GM12878 (cell line): ENCODE results near the gene NISCH. TPM values are rescaled to one million over a fixed set of nuclear protein-coding genes. Genes with fewer than 3 reads are reported as not detected.
A peak's percentile ranks its signal among the peaks of the same experiment; 100 is the strongest.

ENCODE experiments used
- ASH2L ChIP-seq: fragments of 300-600, 200-600 bp; sonication (generic); IDR thresholded peaks from 2 replicates; pipeline ENCODE4 v1.6.1; 2017; ENCODE audit warnings: low read depth, mild to moderate bottlenecking, borderline replicate concordance
- CHD4 ChIP-seq: fragments of 200-600 bp; sonication (generic); IDR thresholded peaks from 2 replicates; pipeline ENCODE4 v1.6.1; 2016; ENCODE audit warnings: mild to moderate bottlenecking
- CREM ChIP-seq: IDR thresholded peaks from 2 replicates; pipeline ENCODE4 v1.6.1; 2014; ENCODE audit warnings: antibody characterized with exemption, low read depth
- EZH2 ChIP-seq: IDR thresholded peaks from 2 replicates; pipeline ENCODE4 v1.6.1; 2012; ENCODE audit warnings: low read depth, mild to moderate bottlenecking, control low read depth, inconsistent platforms, low read length, borderline replicate concordance; ENCODE audit not compliant: control insufficient read depth
- GATAD2B ChIP-seq: fragments of 450-650 bp; conservative IDR thresholded peaks from 2 replicates; pipeline ENCODE4 v1.6.1; 2017; ENCODE audit warnings: low read depth, mild to moderate bottlenecking, moderate library complexity
- HDAC2 ChIP-seq: fragments of 200-600 bp; sonication (generic); IDR thresholded peaks from 2 replicates; pipeline ENCODE4 v1.6.1; 2017
- IKZF1 ChIP-seq: fragments of 450-650 bp; conservative IDR thresholded peaks from 2 replicates; pipeline ENCODE4 v1.6.1; 2017; ENCODE audit warnings: antibody characterized with exemption, mild to moderate bottlenecking
- MTA2 ChIP-seq: fragments of 450-650 bp; IDR thresholded peaks from 2 replicates; pipeline ENCODE4 v1.6.1; 2016; ENCODE audit warnings: low read depth, mild to moderate bottlenecking, moderate library complexity
- NFYB ChIP-seq: IDR thresholded peaks from 2 replicates; pipeline ENCODE4 v1.6.1; 2011; ENCODE audit warnings: low read depth, mild to moderate bottlenecking, low read length, improper control_type of control experiment, moderate library complexity; ENCODE audit not compliant: insufficient read depth
- PBX3 ChIP-seq: IDR thresholded peaks from 2 replicates; pipeline ENCODE4 v1.6.1; 2011; ENCODE audit warnings: mild to moderate bottlenecking, low read depth, low read length, moderate library complexity; ENCODE audit not compliant: insufficient replicate concordance
- SUPT20H ChIP-seq: IDR thresholded peaks from 2 replicates; pipeline ENCODE4 v1.6.1; 2011; ENCODE audit warnings: low read depth, mild to moderate bottlenecking, low read length, moderate library complexity, borderline replicate concordance; ENCODE audit not compliant: control insufficient read depth
- SUZ12 ChIP-seq: fragments of 200-600 bp; sonication (generic); IDR thresholded peaks from one replicate; pipeline ENCODE4 v1.6.1; 2018; ENCODE audit warnings: antibody characterized with exemption, mild to moderate bottlenecking; ENCODE audit not compliant: unreplicated experiment
- TARDBP ChIP-seq: IDR thresholded peaks from 2 replicates; pipeline ENCODE4 v1.6.1; 2016; ENCODE audit warnings: borderline replicate concordance
- polyA plus RNA-seq, 11 experiments: library from polyadenylated mRNA; depleted of rRNA in 4 of 11; unstranded in 6 of 11; stranded (reverse) in 5 of 11; fragments of >200 nt; fragmentation: Nextera tagmentation in 4 of 11; fragmentation: Illumina TruSeq in 1 of 11; extraction: Ambion mirVana in 4 of 11; extraction: Trizol in 1 of 11; gene quantifications; 1 replicate in 1 of 11; 2 replicates in 10 of 11; pipeline versions ENCODE4 v1.2.1 to v1.2.3, GENCODE V29; 2011 to 2016; ENCODE audit warnings: inconsistent platforms in 2 of 11, missing spikeins in 2 of 11, low read depth in 1 of 11
- total RNA-seq, 4 experiments: library from RNA; depleted of rRNA in 3 of 4; stranded (reverse); fragments of >200 nt in 3 of 4; fragmentation: Illumina TruSeq in 1 of 4; extraction: Trizol in 1 of 4; gene quantifications; 2 replicates each; pipeline versions ENCODE4 v1.2.1 to v1.2.3, GENCODE V29; 2013 to 2021
- TF ChIP-seq, protein P1 (sequence below): fragments of 450-650 bp; formaldehyde crosslinking; IDR thresholded peaks from 2 replicates; pipeline ENCODE4 v1.4.0; 2020; ENCODE audit warnings: mild to moderate bottlenecking, moderate library complexity
- TF ChIP-seq, protein P2 (sequence below): fragments of 450-650 bp; formaldehyde crosslinking; IDR thresholded peaks from 2 replicates; pipeline ENCODE4 v1.5.0; 2022; ENCODE audit warnings: mild to moderate bottlenecking, missing genetic modification characterization
- TF ChIP-seq, protein P3 (sequence below): IDR thresholded peaks from 2 replicates; pipeline ENCODE4 v1.6.1; 2012; ENCODE audit warnings: mild to moderate bottlenecking, low read depth, low read length

NISCH gene
- total and polyA plus RNA-seq, 10 of the 15 experiments (the other 5 are each of a cell fraction or from before 2014, with no cell fraction given), result 0.76 to 52.5 (median 24.6) TPM

DNA sequence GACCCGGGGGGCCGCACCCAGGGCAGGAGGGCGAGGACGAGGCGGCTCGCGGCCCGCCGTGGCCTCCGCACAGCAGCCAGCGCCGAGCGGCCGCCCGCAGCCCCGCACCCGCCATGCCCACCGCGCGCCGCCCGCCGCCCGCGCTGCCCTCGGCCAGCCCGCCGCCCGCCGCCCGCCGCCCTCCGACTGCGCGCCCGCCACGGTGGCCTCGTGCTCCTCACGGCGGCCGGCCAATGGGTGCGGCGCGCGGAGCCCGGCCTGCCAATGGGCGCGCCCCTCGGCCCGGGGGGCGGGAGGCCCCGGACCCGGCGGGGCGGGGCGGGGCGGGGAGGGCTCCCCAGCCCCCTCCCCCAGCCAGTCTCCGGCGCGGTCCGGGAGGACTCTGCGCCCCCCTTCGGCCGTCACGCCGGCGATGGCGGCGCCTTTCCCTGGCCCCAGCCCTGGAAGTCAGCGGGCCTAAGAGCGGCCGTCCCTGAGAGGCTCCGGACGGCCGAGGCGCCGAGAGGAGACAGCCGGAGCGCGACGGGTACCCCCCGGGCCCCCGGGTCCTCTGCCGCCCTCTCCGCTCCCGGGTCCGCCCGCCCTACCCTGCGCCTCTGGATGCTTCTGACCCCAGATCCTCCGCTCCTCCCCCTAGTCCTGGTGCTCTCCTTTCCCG lies 78.3 kb downstream of the NISCH start, which contains the start of gene NT5DC2 (continued):
- TF ChIP-seq EZH2, result no peak
- TF ChIP-seq GATAD2B, result no peak; the same call in 1 of the 2 replicates
- no peak for TF ChIP-seq IKZF1
- TF ChIP-seq HDAC2, result no peak
- peak; percentile 62 for TF ChIP-seq PBX3
- TF ChIP-seq, protein P1, sequence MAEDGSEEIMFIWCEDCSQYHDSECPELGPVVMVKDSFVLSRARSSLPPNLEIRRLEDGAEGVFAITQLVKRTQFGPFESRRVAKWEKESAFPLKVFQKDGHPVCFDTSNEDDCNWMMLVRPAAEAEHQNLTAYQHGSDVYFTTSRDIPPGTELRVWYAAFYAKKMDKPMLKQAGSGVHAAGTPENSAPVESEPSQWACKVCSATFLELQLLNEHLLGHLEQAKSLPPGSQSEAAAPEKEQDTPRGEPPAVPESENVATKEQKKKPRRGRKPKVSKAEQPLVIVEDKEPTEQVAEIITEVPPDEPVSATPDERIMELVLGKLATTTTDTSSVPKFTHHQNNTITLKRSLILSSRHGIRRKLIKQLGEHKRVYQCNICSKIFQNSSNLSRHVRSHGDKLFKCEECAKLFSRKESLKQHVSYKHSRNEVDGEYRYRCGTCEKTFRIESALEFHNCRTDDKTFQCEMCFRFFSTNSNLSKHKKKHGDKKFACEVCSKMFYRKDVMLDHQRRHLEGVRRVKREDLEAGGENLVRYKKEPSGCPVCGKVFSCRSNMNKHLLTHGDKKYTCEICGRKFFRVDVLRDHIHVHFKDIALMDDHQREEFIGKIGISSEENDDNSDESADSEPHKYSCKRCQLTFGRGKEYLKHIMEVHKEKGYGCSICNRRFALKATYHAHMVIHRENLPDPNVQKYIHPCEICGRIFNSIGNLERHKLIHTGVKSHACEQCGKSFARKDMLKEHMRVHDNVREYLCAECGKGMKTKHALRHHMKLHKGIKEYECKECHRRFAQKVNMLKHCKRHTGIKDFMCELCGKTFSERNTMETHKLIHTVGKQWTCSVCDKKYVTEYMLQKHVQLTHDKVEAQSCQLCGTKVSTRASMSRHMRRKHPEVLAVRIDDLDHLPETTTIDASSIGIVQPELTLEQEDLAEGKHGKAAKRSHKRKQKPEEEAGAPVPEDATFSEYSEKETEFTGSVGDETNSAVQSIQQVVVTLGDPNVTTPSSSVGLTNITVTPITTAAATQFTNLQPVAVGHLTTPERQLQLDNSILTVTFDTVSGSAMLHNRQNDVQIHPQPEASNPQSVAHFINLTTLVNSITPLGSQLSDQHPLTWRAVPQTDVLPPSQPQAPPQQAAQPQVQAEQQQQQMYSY (CRISPR knock-in tag), result no peak
- TF ChIP-seq, protein P2, sequence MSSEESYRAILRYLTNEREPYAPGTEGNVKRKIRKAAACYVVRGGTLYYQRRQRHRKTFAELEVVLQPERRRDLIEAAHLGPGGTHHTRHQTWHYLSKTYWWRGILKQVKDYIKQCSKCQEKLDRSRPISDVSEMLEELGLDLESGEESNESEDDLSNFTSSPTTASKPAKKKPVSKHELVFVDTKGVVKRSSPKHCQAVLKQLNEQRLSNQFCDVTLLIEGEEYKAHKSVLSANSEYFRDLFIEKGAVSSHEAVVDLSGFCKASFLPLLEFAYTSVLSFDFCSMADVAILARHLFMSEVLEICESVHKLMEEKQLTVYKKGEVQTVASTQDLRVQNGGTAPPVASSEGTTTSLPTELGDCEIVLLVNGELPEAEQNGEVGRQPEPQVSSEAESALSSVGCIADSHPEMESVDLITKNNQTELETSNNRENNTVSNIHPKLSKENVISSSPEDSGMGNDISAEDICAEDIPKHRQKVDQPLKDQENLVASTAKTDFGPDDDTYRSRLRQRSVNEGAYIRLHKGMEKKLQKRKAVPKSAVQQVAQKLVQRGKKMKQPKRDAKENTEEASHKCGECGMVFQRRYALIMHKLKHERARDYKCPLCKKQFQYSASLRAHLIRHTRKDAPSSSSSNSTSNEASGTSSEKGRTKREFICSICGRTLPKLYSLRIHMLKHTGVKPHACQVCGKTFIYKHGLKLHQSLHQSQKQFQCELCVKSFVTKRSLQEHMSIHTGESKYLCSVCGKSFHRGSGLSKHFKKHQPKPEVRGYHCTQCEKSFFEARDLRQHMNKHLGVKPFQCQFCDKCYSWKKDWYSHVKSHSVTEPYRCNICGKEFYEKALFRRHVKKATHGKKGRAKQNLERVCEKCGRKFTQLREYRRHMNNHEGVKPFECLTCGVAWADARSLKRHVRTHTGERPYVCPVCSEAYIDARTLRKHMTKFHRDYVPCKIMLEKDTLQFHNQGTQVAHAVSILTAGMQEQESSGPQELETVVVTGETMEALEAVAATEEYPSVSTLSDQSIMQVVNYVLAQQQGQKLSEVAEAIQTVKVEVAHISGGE (CRISPR knock-in tag), result no peak
- TF ChIP-seq, protein P3, sequence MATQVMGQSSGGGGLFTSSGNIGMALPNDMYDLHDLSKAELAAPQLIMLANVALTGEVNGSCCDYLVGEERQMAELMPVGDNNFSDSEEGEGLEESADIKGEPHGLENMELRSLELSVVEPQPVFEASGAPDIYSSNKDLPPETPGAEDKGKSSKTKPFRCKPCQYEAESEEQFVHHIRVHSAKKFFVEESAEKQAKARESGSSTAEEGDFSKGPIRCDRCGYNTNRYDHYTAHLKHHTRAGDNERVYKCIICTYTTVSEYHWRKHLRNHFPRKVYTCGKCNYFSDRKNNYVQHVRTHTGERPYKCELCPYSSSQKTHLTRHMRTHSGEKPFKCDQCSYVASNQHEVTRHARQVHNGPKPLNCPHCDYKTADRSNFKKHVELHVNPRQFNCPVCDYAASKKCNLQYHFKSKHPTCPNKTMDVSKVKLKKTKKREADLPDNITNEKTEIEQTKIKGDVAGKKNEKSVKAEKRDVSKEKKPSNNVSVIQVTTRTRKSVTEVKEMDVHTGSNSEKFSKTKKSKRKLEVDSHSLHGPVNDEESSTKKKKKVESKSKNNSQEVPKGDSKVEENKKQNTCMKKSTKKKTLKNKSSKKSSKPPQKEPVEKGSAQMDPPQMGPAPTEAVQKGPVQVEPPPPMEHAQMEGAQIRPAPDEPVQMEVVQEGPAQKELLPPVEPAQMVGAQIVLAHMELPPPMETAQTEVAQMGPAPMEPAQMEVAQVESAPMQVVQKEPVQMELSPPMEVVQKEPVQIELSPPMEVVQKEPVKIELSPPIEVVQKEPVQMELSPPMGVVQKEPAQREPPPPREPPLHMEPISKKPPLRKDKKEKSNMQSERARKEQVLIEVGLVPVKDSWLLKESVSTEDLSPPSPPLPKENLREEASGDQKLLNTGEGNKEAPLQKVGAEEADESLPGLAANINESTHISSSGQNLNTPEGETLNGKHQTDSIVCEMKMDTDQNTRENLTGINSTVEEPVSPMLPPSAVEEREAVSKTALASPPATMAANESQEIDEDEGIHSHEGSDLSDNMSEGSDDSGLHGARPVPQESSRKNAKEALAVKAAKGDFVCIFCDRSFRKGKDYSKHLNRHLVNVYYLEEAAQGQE, result no peak
- TF ChIP-seq SUZ12, result no peak
- TF ChIP-seq CHD4, result no peak
- no peak for TF ChIP-seq SUPT20H
- no peak for TF ChIP-seq ASH2L
- TF ChIP-seq CREM, result no peak
- peak; percentile 63; the same call in 1 of the 2 replicates for TF ChIP-seq NFYB
- no peak for TF ChIP-seq MTA2
- TF ChIP-seq TARDBP, result no peak
